HEK293 (cell line): ENCODE measurements around the gene ZNF613.

Source experiments
- GLIS2 ChIP-seq: fragments of 450-650 bp; formaldehyde crosslinking; IDR thresholded peaks from 2 replicates; pipeline ENCODE4 v1.5.1; 2016; ENCODE audit warnings: missing biosample characterization, missing genetic modification characterization
- KLF1 ChIP-seq: fragments of 450-650 bp; formaldehyde crosslinking; IDR thresholded peaks from 2 replicates; pipeline ENCODE4 v1.5.1; 2016; ENCODE audit warnings: missing biosample characterization, missing genetic modification characterization
- SP3 ChIP-seq: fragments of 450-650 bp; formaldehyde crosslinking; IDR thresholded peaks from 2 replicates; pipeline ENCODE4 v1.5.1; 2016; ENCODE audit warnings: missing biosample characterization, missing genetic modification characterization
- TRIM28 ChIP-seq: IDR thresholded peaks from 2 replicates; pipeline ENCODE4 v1.6.1; 2011; ENCODE audit warnings: low read length, control low read depth, borderline replicate concordance
- YY1 ChIP-seq: fragments of 450-650 bp; formaldehyde crosslinking; IDR thresholded peaks from 2 replicates; pipeline ENCODE4 v1.5.1; 2018; ENCODE audit warnings: missing biosample characterization, missing genetic modification characterization
- ZBTB20 ChIP-seq: fragments of 450-650 bp; formaldehyde crosslinking; IDR thresholded peaks from 2 replicates; pipeline ENCODE4 v1.5.1; 2016; ENCODE audit warnings: missing biosample characterization, missing genetic modification characterization
- ZBTB8A ChIP-seq: fragments of 450-650 bp; formaldehyde crosslinking; IDR thresholded peaks from 2 replicates; pipeline ENCODE4 v1.5.1; 2016; ENCODE audit warnings: missing biosample characterization, missing genetic modification characterization
- ZFP3 ChIP-seq: fragments of 450-650 bp; formaldehyde crosslinking; IDR thresholded peaks from 2 replicates; pipeline ENCODE4 v1.5.1; 2016; ENCODE audit warnings: low read depth, missing biosample characterization, missing genetic modification characterization
- ZFP69B ChIP-seq: fragments of 450-650 bp; formaldehyde crosslinking; IDR thresholded peaks from 2 replicates; pipeline ENCODE4 v1.5.1; 2016; ENCODE audit warnings: missing biosample characterization, missing genetic modification characterization
- ZNF2 ChIP-seq: fragments of 450-650 bp; formaldehyde crosslinking; IDR thresholded peaks from 2 replicates; pipeline ENCODE4 v1.5.1; 2016; ENCODE audit warnings: missing biosample characterization, missing genetic modification characterization
- ZNF324 ChIP-seq: fragments of 450-650 bp; formaldehyde crosslinking; IDR thresholded peaks from 2 replicates; pipeline ENCODE4 v1.5.1; 2016; ENCODE audit warnings: missing biosample characterization, missing genetic modification characterization
- ZNF423 ChIP-seq: fragments of 450-650 bp; formaldehyde crosslinking; IDR thresholded peaks from 2 replicates; pipeline ENCODE4 v1.5.1; 2016; ENCODE audit warnings: missing biosample characterization, missing genetic modification characterization
- ZNF600 ChIP-seq: fragments of 450-650 bp; formaldehyde crosslinking; IDR thresholded peaks from 2 replicates; pipeline ENCODE4 v1.5.1; 2016; ENCODE audit warnings: missing biosample characterization, missing genetic modification characterization
- ZNF624 ChIP-seq: fragments of 450-650 bp; formaldehyde crosslinking; IDR thresholded peaks from 2 replicates; pipeline ENCODE4 v1.5.1; 2017; ENCODE audit warnings: missing biosample characterization, missing genetic modification characterization
- ZNF629 ChIP-seq: fragments of 450-650 bp; formaldehyde crosslinking; IDR thresholded peaks from 2 replicates; pipeline ENCODE4 v1.5.1; 2017; ENCODE audit warnings: missing biosample characterization, missing genetic modification characterization
- ZNF660 ChIP-seq: fragments of 450-650 bp; IDR thresholded peaks from 2 replicates; pipeline ENCODE4 v1.5.1; 2018; ENCODE audit warnings: missing biosample characterization, mild to moderate bottlenecking, missing genetic modification characterization
- ZNF768 ChIP-seq: fragments of 450-650 bp; formaldehyde crosslinking; IDR thresholded peaks from 2 replicates; pipeline ENCODE4 v1.5.1; 2018; ENCODE audit warnings: missing biosample characterization, mild to moderate bottlenecking, missing genetic modification characterization
- ZSCAN23 ChIP-seq: fragments of 450-650 bp; formaldehyde crosslinking; IDR thresholded peaks from 2 replicates; pipeline ENCODE4 v1.5.1; 2016; ENCODE audit warnings: missing biosample characterization, missing genetic modification characterization
- TF ChIP-seq, protein P1 (sequence below): fragments of 450-650 bp; formaldehyde crosslinking; conservative IDR thresholded peaks from 2 replicates; pipeline ENCODE4 v1.5.1; 2016; ENCODE audit warnings: low read depth, missing biosample characterization, missing genetic modification characterization
- TF ChIP-seq, protein P2 (sequence below): fragments of 450-650 bp; formaldehyde crosslinking; IDR thresholded peaks from 2 replicates; pipeline ENCODE4 v1.5.1; 2016; ENCODE audit warnings: missing biosample characterization, missing genetic modification characterization
- TF ChIP-seq, protein P3 (sequence below): fragments of 450-650 bp; formaldehyde crosslinking; IDR thresholded peaks from 2 replicates; pipeline ENCODE4 v1.5.1; 2016; ENCODE audit warnings: missing biosample characterization, missing genetic modification characterization
- TF ChIP-seq, protein P4 (sequence below): fragments of 450-650 bp; formaldehyde crosslinking; IDR thresholded peaks from 2 replicates; pipeline ENCODE4 v1.5.1; 2016; ENCODE audit warnings: missing biosample characterization, missing genetic modification characterization
- TF ChIP-seq, protein P5 (sequence below): fragments of 450-650 bp; formaldehyde crosslinking; IDR thresholded peaks from 2 replicates; pipeline ENCODE4 v1.5.1; 2016; ENCODE audit warnings: missing biosample characterization, missing genetic modification characterization

The ZNF613 gene

DNA sequence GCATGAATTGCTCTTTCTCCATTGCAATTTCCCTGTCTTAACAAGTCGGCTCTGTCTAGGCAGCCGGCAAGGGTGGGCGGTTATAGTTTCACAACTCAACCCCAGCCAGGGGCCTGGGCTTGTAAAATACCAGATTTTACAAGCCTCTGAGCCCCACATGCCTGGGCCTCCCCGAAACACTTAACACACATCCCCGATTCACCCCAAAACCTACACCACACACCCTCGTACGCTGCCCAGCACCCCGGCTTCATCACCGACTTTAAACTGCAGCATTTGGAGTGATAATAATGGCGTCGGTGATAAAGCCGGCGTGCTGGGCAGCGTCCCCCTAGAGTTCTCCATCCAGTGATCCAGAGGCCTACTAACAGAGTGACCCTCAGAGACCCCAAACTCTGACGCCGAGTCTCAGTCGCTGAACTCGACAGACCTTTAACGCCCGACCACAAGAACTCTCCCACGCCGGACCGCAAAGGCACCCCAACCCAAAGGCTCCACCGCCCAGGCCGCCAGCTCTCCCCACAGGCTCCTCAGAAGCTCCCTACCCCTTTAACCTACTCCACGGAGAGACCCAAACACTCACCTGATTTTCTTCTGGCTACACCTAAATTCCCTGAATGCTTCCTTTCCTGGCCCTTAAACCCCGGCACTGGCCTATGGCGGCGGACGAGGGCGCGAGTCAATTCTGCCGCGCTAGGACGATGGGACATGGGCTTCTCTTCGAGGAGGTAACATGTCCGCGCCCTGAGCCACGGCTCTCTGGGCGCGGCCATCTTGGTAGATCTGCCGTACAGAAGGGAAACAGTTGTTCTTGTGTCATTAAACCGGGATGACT, 22.7 kb upstream of the ZNF613 start, which contains the start of gene ZNF649 (continued):
- TF ChIP-seq, protein P1, sequence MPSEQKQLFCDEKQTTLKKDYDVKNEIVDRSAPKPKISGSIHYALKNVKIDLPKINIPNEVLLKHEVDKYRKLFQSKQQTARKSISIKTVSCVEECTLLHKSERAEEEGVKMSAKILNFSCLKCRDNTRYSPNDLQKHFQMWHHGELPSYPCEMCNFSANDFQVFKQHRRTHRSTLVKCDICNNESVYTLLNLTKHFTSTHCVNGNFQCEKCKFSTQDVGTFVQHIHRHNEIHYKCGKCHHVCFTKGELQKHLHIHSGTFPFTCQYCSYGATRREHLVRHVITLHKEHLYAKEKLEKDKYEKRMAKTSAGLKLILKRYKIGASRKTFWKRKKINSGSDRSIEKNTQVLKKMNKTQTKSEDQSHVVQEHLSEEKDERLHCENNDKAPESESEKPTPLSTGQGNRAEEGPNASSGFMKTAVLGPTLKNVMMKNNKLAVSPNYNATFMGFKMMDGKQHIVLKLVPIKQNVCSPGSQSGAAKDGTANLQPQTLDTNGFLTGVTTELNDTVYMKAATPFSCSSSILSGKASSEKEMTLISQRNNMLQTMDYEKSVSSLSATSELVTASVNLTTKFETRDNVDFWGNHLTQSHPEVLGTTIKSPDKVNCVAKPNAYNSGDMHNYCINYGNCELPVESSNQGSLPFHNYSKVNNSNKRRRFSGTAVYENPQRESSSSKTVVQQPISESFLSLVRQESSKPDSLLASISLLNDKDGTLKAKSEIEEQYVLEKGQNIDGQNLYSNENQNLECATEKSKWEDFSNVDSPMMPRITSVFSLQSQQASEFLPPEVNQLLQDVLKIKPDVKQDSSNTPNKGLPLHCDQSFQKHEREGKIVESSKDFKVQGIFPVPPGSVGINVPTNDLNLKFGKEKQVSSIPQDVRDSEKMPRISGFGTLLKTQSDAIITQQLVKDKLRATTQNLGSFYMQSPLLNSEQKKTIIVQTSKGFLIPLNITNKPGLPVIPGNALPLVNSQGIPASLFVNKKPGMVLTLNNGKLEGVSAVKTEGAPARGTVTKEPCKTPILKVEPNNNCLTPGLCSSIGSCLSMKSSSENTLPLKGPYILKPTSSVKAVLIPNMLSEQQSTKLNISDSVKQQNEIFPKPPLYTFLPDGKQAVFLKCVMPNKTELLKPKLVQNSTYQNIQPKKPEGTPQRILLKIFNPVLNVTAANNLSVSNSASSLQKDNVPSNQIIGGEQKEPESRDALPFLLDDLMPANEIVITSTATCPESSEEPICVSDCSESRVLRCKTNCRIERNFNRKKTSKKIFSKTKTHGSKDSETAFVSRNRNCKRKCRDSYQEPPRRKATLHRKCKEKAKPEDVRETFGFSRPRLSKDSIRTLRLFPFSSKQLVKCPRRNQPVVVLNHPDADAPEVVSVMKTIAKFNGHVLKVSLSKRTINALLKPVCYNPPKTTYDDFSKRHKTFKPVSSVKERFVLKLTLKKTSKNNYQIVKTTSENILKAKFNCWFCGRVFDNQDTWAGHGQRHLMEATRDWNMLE, result peak; percentile 45; the same call in 1 of the 2 replicates
- no peak for TF ChIP-seq ZSCAN23 (tag by site-specific recombination)
- TF ChIP-seq, protein P2, sequence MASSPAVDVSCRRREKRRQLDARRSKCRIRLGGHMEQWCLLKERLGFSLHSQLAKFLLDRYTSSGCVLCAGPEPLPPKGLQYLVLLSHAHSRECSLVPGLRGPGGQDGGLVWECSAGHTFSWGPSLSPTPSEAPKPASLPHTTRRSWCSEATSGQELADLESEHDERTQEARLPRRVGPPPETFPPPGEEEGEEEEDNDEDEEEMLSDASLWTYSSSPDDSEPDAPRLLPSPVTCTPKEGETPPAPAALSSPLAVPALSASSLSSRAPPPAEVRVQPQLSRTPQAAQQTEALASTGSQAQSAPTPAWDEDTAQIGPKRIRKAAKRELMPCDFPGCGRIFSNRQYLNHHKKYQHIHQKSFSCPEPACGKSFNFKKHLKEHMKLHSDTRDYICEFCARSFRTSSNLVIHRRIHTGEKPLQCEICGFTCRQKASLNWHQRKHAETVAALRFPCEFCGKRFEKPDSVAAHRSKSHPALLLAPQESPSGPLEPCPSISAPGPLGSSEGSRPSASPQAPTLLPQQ (tag by site-specific recombination), result peak; percentile 62
- no peak for TF ChIP-seq ZNF629
- no peak for TF ChIP-seq ZFP3
- TF ChIP-seq ZBTB20 (tag by site-specific recombination), result peak; percentile 96
- TF ChIP-seq, protein P3, sequence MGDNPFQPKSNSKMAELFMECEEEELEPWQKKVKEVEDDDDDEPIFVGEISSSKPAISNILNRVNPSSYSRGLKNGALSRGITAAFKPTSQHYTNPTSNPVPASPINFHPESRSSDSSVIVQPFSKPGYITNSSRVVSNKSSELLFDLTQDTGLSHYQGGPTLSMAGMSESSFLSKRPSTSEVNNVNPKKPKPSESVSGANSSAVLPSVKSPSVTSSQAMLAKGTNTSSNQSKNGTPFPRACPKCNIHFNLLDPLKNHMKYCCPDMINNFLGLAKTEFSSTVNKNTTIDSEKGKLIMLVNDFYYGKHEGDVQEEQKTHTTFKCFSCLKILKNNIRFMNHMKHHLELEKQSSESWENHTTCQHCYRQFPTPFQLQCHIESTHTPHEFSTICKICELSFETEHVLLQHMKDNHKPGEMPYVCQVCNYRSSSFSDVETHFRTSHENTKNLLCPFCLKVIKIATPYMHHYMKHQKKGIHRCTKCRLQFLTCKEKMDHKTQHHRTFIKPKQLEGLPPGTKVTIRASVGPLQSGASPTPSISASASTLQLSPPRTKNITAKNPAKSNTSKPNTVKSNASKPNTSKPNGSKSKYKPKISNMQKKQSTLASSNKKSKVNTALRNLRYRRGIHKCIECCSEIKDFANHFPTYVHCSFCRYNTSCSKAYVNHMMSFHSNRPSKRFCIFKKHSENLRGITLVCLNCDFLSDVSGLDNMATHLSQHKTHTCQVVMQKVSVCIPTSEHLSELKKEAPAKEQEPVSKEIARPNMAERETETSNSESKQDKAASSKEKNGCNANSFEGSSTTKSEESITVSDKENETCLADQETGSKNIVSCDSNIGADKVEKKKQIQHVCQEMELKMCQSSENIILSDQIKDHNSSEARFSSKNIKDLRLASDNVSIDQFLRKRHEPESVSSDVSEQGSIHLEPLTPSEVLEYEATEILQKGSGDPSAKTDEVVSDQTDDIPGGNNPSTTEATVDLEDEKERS (tag by site-specific recombination), result peak; percentile 92
- TF ChIP-seq YY1, result peak; percentile 97
- no peak for TF ChIP-seq ZBTB8A (tag by site-specific recombination)
- no peak for TF ChIP-seq ZNF768 (tag by site-specific recombination)
- no peak for TF ChIP-seq GLIS2 (tag by site-specific recombination)
- 0 out of 2 replicates have a peak, but pooled peaks have one; percentile 58 for TF ChIP-seq ZNF660 (tag by site-specific recombination)
- no peak for TF ChIP-seq ZNF423 (tag by site-specific recombination)
- TF ChIP-seq ZNF324 (tag by site-specific recombination), result no peak; the same call in 1 of the 2 replicates
- TF ChIP-seq ZNF624 (tag by site-specific recombination), result no peak
- peak; percentile 46; the same call in 1 of the 2 replicates for TF ChIP-seq ZFP69B (tag by site-specific recombination)
- TF ChIP-seq, protein P4, sequence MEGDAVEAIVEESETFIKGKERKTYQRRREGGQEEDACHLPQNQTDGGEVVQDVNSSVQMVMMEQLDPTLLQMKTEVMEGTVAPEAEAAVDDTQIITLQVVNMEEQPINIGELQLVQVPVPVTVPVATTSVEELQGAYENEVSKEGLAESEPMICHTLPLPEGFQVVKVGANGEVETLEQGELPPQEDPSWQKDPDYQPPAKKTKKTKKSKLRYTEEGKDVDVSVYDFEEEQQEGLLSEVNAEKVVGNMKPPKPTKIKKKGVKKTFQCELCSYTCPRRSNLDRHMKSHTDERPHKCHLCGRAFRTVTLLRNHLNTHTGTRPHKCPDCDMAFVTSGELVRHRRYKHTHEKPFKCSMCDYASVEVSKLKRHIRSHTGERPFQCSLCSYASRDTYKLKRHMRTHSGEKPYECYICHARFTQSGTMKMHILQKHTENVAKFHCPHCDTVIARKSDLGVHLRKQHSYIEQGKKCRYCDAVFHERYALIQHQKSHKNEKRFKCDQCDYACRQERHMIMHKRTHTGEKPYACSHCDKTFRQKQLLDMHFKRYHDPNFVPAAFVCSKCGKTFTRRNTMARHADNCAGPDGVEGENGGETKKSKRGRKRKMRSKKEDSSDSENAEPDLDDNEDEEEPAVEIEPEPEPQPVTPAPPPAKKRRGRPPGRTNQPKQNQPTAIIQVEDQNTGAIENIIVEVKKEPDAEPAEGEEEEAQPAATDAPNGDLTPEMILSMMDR, result peak; percentile 20; the same call in 1 of the 2 replicates
- 0 out of 2 replicates have a peak, but pooled peaks have one; percentile 38 for TF ChIP-seq TRIM28
- TF ChIP-seq ZNF600 (tag by site-specific recombination), result peak; percentile 40; the same call in 1 of the 2 replicates
- TF ChIP-seq, protein P5, sequence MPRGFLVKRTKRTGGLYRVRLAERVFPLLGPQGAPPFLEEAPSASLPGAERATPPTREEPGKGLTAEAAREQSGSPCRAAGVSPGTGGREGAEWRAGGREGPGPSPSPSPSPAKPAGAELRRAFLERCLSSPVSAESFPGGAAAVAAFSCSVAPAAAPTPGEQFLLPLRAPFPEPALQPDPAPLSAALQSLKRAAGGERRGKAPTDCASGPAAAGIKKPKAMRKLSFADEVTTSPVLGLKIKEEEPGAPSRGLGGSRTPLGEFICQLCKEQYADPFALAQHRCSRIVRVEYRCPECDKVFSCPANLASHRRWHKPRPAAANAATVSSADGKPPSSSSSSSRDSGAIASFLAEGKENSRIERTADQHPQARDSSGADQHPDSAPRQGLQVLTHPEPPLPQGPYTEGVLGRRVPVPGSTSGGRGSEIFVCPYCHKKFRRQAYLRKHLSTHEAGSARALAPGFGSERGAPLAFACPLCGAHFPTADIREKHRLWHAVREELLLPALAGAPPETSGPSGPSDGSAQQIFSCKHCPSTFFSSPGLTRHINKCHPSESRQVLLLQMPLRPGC (tag by site-specific recombination), result no peak
- TF ChIP-seq ZNF2 (tag by site-specific recombination), result 0 out of 2 replicates have a peak, but pooled peaks have one; percentile 52
- TF ChIP-seq KLF1, result 0 out of 2 replicates have a peak, but pooled peaks have one; percentile 12
- peak; percentile 38; the same call in 1 of the 2 replicates for TF ChIP-seq SP3 (tag by site-specific recombination)
